LNCAP (cell line): ENCODE results near the gene HTR2A.

Experiments used
- TF ChIP-seq, protein P1 (sequence below): fragments of 450-650 bp; IDR thresholded peaks from 2 replicates; pipeline ENCODE4 v1.5.1; 2017; ENCODE audit warnings: mild to moderate bottlenecking

HTR2A gene

GRCh38 chr13:46894568-46894967 is 2.3 kb downstream of the HTR2A start:
- TF ChIP-seq, protein P1, sequence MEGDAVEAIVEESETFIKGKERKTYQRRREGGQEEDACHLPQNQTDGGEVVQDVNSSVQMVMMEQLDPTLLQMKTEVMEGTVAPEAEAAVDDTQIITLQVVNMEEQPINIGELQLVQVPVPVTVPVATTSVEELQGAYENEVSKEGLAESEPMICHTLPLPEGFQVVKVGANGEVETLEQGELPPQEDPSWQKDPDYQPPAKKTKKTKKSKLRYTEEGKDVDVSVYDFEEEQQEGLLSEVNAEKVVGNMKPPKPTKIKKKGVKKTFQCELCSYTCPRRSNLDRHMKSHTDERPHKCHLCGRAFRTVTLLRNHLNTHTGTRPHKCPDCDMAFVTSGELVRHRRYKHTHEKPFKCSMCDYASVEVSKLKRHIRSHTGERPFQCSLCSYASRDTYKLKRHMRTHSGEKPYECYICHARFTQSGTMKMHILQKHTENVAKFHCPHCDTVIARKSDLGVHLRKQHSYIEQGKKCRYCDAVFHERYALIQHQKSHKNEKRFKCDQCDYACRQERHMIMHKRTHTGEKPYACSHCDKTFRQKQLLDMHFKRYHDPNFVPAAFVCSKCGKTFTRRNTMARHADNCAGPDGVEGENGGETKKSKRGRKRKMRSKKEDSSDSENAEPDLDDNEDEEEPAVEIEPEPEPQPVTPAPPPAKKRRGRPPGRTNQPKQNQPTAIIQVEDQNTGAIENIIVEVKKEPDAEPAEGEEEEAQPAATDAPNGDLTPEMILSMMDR: no peak

GRCh38 chr13:46893798-46894560 is 2.9 kb downstream of the HTR2A start:
- TF ChIP-seq, protein P1: peak; percentile 92

GRCh38 chr13:46893221-46893740 is 3.6 kb downstream of the HTR2A start:
- TF ChIP-seq, protein P1: no peak

- TF ChIP-seq, protein P1: no peak
Measured at GRCh38 chr13:46885018-46885417, 11.8 kb downstream of the HTR2A start.

- TF ChIP-seq, protein P1: no peak
Measured at GRCh38 chr13:46884531-46884930, 12.3 kb downstream of the HTR2A start.

DNA sequence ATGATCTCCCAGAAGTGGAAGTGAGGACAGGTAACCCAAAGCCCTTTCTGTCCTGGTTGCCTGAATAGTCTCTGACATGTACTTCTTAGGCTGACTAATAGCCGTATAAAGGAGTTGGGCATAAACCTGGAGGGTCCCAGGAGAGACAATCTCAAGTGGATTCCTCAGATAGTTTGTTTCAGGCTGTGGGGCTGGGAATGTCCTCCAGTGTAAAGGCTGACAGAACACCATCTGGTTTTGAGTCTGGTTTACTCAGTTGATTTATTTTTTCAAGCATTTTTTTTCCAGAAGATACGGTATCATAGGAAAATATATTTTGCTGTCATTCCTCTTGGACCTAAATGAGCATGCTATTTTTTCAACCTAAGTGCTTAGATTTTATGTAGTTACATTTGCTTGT is 15.2 kb downstream of the HTR2A start:
- TF ChIP-seq, protein P1: no peak

DNA sequence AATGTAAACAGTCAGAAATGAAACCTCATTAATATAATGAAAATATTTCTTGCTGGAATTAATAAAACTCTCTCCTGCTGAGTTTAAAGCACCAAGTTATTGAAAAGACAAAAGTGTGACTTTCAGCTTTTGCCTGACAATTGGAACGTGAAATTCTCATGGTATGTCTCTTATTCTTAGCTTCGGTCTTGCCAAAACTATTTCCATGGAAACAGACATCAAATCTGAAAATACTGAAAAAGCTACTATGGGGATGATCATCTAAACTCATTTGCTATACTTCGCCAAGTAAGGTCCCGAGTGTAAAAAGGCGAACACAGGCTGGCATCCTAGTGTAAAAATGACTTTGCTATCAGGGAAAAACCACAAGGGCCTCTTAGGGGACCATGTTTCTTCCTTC is 22.8 kb downstream of the HTR2A start:
- TF ChIP-seq, protein P1: no peak

GRCh38 chr13:46871557-46871956 is 25.3 kb downstream of the HTR2A start:
- TF ChIP-seq, protein P1: no peak
